Lung (tissue), 12 donors: ENCODE data around the gene MUC5AC. TPM values are rescaled to one million over a fixed set of nuclear protein-coding genes. Genes with fewer than 3 reads are reported as not detected.

ENCODE experiments used
- ATAC-seq: fragments of 200-7000 bp; cut with Tn5 transposase; one replicate; pipeline ENCODE4 v1.9.1; 2020; ENCODE audit warnings: moderate number of reproducible peaks; ENCODE audit not compliant: insufficient read depth, low FRiP score
- DNase-seq, 3 donors: peaks; one replicate each; pipeline ENCODE4 v3.0.0-alpha.2; 2013 to 2017
- H3K27ac ChIP-seq, 2 donors: one replicate each; pipeline ENCODE4 v1.5.1; 2013; ENCODE audit warnings: mild to moderate bottlenecking in 2 of 2, moderate library complexity in 2 of 2, control low read depth in 1 of 2, inconsistent platforms in 1 of 2, low read depth in 1 of 2, low read length in 1 of 2
- H3K27me3 ChIP-seq, 3 donors: one replicate each; pipeline ENCODE4 v1.5.1; 2013; ENCODE audit warnings: low read length in 2 of 3; ENCODE audit not compliant: control insufficient read depth in 3 of 3, insufficient read depth in 3 of 3
- H3K36me3 ChIP-seq, 4 donors: one replicate each; pipeline ENCODE4 v1.5.1; 2013; ENCODE audit warnings: low read length in 4 of 4, mild to moderate bottlenecking in 1 of 4, moderate library complexity in 1 of 4; ENCODE audit not compliant: control insufficient read depth in 4 of 4, insufficient read depth in 4 of 4
- H3K4me1 ChIP-seq, 5 donors: one replicate each; pipeline ENCODE4 v1.5.1; 2013; ENCODE audit warnings: low read length in 5 of 5, mild to moderate bottlenecking in 2 of 5, moderate library complexity in 1 of 5; ENCODE audit not compliant: control insufficient read depth in 5 of 5, insufficient read depth in 5 of 5
- H3K4me3 ChIP-seq: one replicate; pipeline ENCODE4 v1.5.1; 2013; ENCODE audit warnings: mild to moderate bottlenecking, control low read depth, moderate library complexity
- H3K9ac ChIP-seq, 2 donors: one replicate each; pipeline ENCODE4 v1.5.1; 2013; ENCODE audit warnings: low read length in 2 of 2, control low read depth in 1 of 2; ENCODE audit not compliant: insufficient read depth in 1 of 2
- H3K9me3 ChIP-seq, 4 donors: one replicate each; pipeline ENCODE4 v1.5.1; 2013; ENCODE audit warnings: low read length in 3 of 4, mild to moderate bottlenecking in 1 of 4, moderate library complexity in 1 of 4; ENCODE audit not compliant: control insufficient read depth in 4 of 4, insufficient read depth in 3 of 4
- whole genome bisulfite sequencing, 2 donors: extraction: QIAGEN DNeasy Blood & Tissue Kit; methylation state at CpG; one replicate each; pipeline ENCODE4 v1.1.7; 2013; 5-methylcytosine and 5-hydroxymethylcytosine counted together
- polyA plus RNA-seq, 2 donors: library from polyadenylated mRNA; stranded (reverse); fragments of 200-250 nt; gene quantifications; one replicate each; pipeline ENCODE4 v1.2.1, GENCODE V29; 2013
- total RNA-seq, 2 donors: library from RNA; depleted of rRNA in 1 of 2; stranded (reverse); fragments of >200 nt in 1 of 2; gene quantifications; one replicate each; pipeline ENCODE4 v1.2.1, GENCODE V29; 2014 to 2021
- TF ChIP-seq, protein P1 (sequence below): IDR thresholded peaks from 2 replicates; pipeline ENCODE4 v1.5.1; 2012; ENCODE audit warnings: mild to moderate bottlenecking; ENCODE audit errors: control extremely low read depth, extremely low read depth
- donor health status: control.
- donor health status: control.
- donor health status: Bipolar disorder and iron deficiency.
- donor health status: healthy.
- donor health status: DM: yes; HTN: yes; CAD: no.

The MUC5AC gene
- total and polyA plus RNA-seq, 4 donors: 0.46 to 1.3 (median 1.0) TPM

DNA sequence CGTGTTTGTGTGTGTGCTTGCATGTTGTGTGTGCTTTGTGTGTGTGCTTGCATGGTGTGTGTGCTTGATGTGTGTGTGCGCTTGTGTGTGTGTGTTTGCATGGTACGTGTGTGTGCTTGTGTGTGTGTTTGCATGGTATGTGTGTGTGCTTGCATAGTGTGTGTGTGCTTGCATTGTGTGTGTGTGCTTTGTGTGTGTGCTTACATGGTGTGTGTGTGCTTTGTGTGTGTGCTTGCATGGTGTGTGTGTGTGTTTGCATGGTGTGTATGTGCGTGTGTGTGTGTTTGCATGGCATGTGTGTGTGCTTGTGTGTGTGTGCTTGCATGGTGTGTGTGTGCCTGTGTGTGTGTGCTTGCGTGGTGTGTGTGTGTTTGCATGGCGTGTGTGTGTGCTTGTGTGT is 10.0 kb upstream of the MUC5AC start:
- H3K36me3 ChIP-seq: no peaks in the 10 kb centered on the region
- ATAC-seq (no peak), DNase-seq (no peak)
- TF ChIP-seq, protein P1, sequence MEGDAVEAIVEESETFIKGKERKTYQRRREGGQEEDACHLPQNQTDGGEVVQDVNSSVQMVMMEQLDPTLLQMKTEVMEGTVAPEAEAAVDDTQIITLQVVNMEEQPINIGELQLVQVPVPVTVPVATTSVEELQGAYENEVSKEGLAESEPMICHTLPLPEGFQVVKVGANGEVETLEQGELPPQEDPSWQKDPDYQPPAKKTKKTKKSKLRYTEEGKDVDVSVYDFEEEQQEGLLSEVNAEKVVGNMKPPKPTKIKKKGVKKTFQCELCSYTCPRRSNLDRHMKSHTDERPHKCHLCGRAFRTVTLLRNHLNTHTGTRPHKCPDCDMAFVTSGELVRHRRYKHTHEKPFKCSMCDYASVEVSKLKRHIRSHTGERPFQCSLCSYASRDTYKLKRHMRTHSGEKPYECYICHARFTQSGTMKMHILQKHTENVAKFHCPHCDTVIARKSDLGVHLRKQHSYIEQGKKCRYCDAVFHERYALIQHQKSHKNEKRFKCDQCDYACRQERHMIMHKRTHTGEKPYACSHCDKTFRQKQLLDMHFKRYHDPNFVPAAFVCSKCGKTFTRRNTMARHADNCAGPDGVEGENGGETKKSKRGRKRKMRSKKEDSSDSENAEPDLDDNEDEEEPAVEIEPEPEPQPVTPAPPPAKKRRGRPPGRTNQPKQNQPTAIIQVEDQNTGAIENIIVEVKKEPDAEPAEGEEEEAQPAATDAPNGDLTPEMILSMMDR: no peak
- H3K27ac ChIP-seq: no peak overlapping the region
- H3K4me1 ChIP-seq: no peaks in the 10 kb centered on the region
- no peak overlapping the region for H3K9ac ChIP-seq
- H3K9me3 ChIP-seq: peaks cover 0 to 6% (median 3%) of the 10 kb centered on the region in 4 donors
- WGBS, 2 donors: 89 to 93% methylated on average over 6 of the region's 6 CpGs
- H3K27me3 ChIP-seq: peaks cover 0 to 5% (median 0%) of the 10 kb centered on the region in 3 donors
- H3K4me3 ChIP-seq: no peak overlapping the region

DNA sequence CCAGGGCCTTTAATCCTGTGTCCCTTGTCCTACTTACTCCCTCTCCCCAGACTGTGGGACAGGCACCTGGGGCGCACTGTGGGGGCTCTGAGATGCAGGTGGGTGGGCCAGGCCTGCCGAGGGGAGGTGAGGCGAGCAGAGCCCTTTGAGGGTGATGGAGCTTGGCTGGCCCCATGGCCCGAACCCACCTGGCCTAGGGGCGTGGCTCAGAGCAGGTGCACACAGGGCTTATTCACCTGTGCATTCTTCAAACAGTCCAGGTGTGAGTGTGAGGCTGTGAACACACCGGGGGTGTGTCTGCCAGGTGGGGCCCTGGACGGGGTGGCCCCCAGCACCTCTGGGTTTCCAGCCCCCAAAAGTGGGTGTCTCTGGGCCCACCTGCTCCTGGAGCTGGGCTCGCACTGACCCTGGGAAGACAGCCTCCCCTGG is 9.0 kb upstream of the MUC5AC start:
- no peak for ATAC-seq
- Histone ChIP-seq H3K9ac (no peak overlapping the region), H3K27ac (no peak overlapping the region), H3K4me3 (no peak overlapping the region), H3K9me3 (peaks cover 0 to 3% (median 1%) of the 10 kb centered on the region in 4 donors), H3K27me3 (peaks cover 0 to 5% (median 0%) of the 10 kb centered on the region in 3 donors), H3K4me1 (no peaks in the 10 kb centered on the region), H3K36me3 (no peaks in the 10 kb centered on the region)
- no peak for DNase-seq
- WGBS, 2 donors: 83 to 92% methylated on average over 8 of the region's 8 CpGs
- TF ChIP-seq, protein P1: no peak

DNA sequence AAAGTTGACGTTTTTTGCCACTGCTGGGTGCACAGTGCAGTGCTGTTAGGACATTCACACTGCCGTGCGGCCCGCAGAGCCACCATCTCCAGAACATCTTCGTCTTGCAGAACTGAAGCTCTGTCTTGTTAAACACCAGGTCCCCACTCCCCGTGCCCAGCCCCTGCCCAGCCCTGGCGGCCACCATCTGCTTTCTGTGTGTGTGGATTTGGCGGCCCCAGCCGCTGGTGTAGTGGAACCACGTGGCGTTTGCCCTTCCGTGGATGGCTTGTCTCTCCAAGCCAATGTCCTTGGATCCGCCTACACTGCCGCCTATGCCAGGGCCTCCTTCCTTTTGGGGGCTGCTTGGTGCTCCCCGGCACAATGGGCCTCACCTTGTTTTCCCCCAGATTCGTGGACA is 8.2 kb upstream of the MUC5AC start:
- DNase-seq (no peak), ATAC-seq (no peak)
- Histone ChIP-seq H3K4me3 (no peak overlapping the region), H3K36me3 (no peaks in the 10 kb centered on the region), H3K9ac (no peak overlapping the region), H3K27ac (no peak overlapping the region), H3K27me3 (peaks cover 0 to 5% (median 0%) of the 10 kb centered on the region in 3 donors), H3K4me1 (no peaks in the 10 kb centered on the region), H3K9me3 (peaks cover 0 to 5% (median 0%) of the 10 kb centered on the region in 4 donors)
- WGBS, 2 donors: 89 to 91% methylated on average over 16 of the region's 16 CpGs
- TF ChIP-seq, protein P1: no peak

DNA sequence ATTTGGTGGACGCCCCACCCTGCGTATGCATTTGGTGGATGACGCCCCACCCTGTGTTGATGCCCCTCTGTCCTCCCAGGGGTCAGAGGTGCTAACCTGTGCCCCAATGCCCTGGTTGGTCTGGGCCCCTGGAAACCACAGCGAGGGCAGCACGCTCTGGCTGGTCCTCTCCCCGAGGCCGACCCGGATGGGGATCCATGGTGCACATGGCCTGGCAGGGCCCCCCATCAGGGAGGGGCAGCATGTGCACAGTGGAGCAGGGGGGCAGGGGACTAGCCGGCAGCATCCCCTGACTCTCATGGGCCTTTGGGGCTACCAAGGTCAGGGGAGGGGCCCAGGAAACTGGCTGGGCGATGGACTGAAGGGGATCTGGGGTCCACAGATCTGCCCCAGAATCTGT is 7.6 kb upstream of the MUC5AC start:
- H3K9ac ChIP-seq: no peak overlapping the region
- peaks cover 0 to 5% (median 0%) of the 10 kb centered on the region in 3 donors for H3K27me3 ChIP-seq
- ATAC-seq: no peak
- no peaks in the 10 kb centered on the region for H3K36me3 ChIP-seq
- H3K27ac ChIP-seq: no peak overlapping the region
- DNase-seq: no peak
- peaks cover 0 to 5% (median 0%) of the 10 kb centered on the region in 4 donors for H3K9me3 ChIP-seq
- TF ChIP-seq, protein P1: no peak
- no peaks in the 10 kb centered on the region for H3K4me1 ChIP-seq
- WGBS, 2 donors: 88 to 91% methylated on average over 10 of the region's 10 CpGs
- H3K4me3 ChIP-seq: no peak overlapping the region
